GM12878 (cell line): ENCODE data around the gene ZPBP2.

Source experiments
- BCL3 ChIP-seq: IDR thresholded peaks from 2 replicates; pipeline ENCODE4 v1.6.1; 2011; ENCODE audit warnings: borderline replicate concordance, low read depth, mild to moderate bottlenecking, moderate library complexity, low read length; ENCODE audit not compliant: insufficient read depth, poor library complexity, severe bottlenecking
- BHLHE40 ChIP-seq, 2 experiments: fragments of 450-650 bp in 1 of 2; IDR thresholded peaks; 2 replicates each; pipeline ENCODE4 v1.6.1; 2011 to 2017; ENCODE audit warnings: low read depth in 2 of 2, borderline replicate concordance in 1 of 2, improper control_type of control experiment in 1 of 2, low read length in 1 of 2, mild to moderate bottlenecking in 1 of 2
- CBX5 ChIP-seq: sonication (generic); IDR thresholded peaks from 2 replicates; pipeline ENCODE4 v1.6.1; 2016; ENCODE audit warnings: low read depth, moderate library complexity, mild to moderate bottlenecking, inconsistent platforms
- CEBPB ChIP-seq, 2 experiments: fragments of 150-350 bp in 1 of 2; IDR thresholded peaks; 2 replicates each; pipeline ENCODE4 v1.6.1; 2012 to 2014; ENCODE audit warnings: low read depth in 2 of 2, low read length in 2 of 2, borderline replicate concordance in 1 of 2, inconsistent platforms in 1 of 2
- CHD2 ChIP-seq: IDR thresholded peaks from 2 replicates; pipeline ENCODE4 v1.6.1; 2011; ENCODE audit warnings: low read depth, low read length, improper control_type of control experiment, borderline replicate concordance
- CREB1 ChIP-seq: IDR thresholded peaks from 2 replicates; pipeline ENCODE4 v1.6.1; 2012; ENCODE audit warnings: low read depth, mild to moderate bottlenecking, inconsistent platforms
- CTCF ChIP-seq, 3 experiments: IDR thresholded peaks in 2 of 3; conservative IDR thresholded peaks in 1 of 3; 2 replicates each; pipeline ENCODE4 v1.5.1; 2011; ENCODE audit warnings: low read depth in 3 of 3, low read length in 3 of 3, mild to moderate bottlenecking in 3 of 3, control low read depth in 2 of 3, moderate library complexity in 2 of 3, inconsistent platforms in 1 of 3, mixed read lengths in 1 of 3; ENCODE audit not compliant: control insufficient read depth in 2 of 3, insufficient read depth in 1 of 3; ENCODE audit errors: extremely low read depth in 1 of 3
- MYC ChIP-seq: IDR thresholded peaks from 2 replicates; pipeline ENCODE4 v1.6.1; 2011; ENCODE audit warnings: mild to moderate bottlenecking, low read length, moderate library complexity, inconsistent platforms; ENCODE audit not compliant: insufficient read depth, insufficient replicate concordance, insufficient read length, severe bottlenecking
- RCOR1 ChIP-seq: conservative IDR thresholded peaks from 2 replicates; pipeline ENCODE4 v1.6.1; 2012; ENCODE audit warnings: low read depth, low read length, improper control_type of control experiment
- ZNF274 ChIP-seq: IDR thresholded peaks from one replicate; pipeline ENCODE4 v1.8.0; 2011; ENCODE audit not compliant: insufficient read length, insufficient read depth
- TF ChIP-seq, protein P1 (sequence below): IDR thresholded peaks from 2 replicates; pipeline ENCODE4 v1.6.1; 2012; ENCODE audit warnings: mild to moderate bottlenecking, low read depth, low read length

DNA sequence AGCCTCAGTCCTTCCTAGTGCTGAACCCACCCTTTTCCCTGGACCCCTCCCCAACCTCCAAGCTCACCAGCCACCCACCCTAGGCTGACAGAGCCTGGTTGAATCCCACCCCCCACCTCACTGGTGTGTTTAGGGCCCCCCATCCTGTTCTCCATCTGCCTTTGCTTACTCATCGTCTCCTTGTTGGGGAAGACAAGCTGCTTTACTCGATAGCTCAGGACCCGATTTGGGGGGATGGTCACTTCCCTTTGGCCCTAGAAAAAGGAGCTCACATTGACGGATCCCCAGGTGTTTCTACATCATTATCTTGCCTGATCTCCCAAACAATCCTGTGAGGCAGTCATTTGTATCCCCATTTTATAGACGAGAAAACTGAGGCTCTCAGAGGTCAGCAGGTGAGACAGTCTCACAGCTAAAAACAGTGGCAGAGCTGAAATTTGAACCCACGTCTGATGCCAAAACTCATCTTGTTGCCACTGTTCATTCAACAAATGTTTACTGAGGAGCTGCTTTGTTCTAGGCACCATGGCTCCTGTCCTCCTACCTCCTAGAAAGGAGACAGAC, 40.9 kb downstream of the ZPBP2 start:
- TF ChIP-seq BHLHE40 (IDR thresholded peaks at IDR 0.05; ENCODE audit: borderline replicate concordance in 1 of 2, low read depth in 2 of 2, low read length in 1 of 2) (no peak), RCOR1 (no peak), BCL3 (no peak), CREB1 (no peak), ZNF274 (no peak), MYC (no peak), CHD2 (no peak), CEBPB (IDR thresholded peaks at IDR 0.05; ENCODE audit: borderline replicate concordance in 1 of 2, low read depth in 2 of 2, low read length in 2 of 2) (no peak), CBX5 (no peak), CTCF (IDR thresholded peaks at IDR 0.05 in 2 of 3, conservative IDR thresholded peaks at IDR 0.05 in 1 of 3; ENCODE audit: control insufficient read depth in 2 of 3, extremely low read depth in 1 of 3, insufficient read depth in 1 of 3, low read depth in 3 of 3, low read length in 3 of 3) (no peak)
- TF ChIP-seq, protein P1, sequence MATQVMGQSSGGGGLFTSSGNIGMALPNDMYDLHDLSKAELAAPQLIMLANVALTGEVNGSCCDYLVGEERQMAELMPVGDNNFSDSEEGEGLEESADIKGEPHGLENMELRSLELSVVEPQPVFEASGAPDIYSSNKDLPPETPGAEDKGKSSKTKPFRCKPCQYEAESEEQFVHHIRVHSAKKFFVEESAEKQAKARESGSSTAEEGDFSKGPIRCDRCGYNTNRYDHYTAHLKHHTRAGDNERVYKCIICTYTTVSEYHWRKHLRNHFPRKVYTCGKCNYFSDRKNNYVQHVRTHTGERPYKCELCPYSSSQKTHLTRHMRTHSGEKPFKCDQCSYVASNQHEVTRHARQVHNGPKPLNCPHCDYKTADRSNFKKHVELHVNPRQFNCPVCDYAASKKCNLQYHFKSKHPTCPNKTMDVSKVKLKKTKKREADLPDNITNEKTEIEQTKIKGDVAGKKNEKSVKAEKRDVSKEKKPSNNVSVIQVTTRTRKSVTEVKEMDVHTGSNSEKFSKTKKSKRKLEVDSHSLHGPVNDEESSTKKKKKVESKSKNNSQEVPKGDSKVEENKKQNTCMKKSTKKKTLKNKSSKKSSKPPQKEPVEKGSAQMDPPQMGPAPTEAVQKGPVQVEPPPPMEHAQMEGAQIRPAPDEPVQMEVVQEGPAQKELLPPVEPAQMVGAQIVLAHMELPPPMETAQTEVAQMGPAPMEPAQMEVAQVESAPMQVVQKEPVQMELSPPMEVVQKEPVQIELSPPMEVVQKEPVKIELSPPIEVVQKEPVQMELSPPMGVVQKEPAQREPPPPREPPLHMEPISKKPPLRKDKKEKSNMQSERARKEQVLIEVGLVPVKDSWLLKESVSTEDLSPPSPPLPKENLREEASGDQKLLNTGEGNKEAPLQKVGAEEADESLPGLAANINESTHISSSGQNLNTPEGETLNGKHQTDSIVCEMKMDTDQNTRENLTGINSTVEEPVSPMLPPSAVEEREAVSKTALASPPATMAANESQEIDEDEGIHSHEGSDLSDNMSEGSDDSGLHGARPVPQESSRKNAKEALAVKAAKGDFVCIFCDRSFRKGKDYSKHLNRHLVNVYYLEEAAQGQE: no peak
